ENCODE measurements around the gene DDI2. TPM values are rescaled to one million over a fixed set of nuclear protein-coding genes. Genes with fewer than 3 reads are reported as not detected.
"Not testable (repeated sequence)": the region's sequence is repeated elsewhere in the genome, so short reads cannot be mapped to it uniquely, and the experiment has no call there.

The DDI2 gene
- polyA plus RNA-seq, 4 donors: 13.4 to 26.2 (median 20.6) TPM

DNA sequence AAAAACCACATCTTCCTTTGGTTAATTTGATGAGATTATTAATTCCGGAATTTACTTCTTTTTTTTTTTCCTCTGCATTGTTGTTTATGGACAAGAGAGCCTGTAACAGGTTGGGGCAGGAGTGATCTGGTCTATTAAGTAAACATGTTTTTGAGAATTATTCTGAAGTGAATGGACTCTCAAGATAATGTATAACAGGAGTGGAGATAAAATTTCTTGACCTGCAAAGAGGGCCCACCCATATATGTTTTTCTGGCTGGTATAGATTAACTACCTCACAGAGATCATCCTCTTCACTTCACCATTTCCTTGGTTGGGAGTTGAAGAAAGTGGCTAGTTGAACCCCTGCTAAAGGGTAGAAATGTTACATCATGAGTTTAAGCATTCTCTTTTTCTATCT, 10.7 kb downstream of the DDI2 start:
- DNase-seq (ENCODE audit: low read depth in 4 of 4, low spot score in 2 of 4): no peak

DNA sequence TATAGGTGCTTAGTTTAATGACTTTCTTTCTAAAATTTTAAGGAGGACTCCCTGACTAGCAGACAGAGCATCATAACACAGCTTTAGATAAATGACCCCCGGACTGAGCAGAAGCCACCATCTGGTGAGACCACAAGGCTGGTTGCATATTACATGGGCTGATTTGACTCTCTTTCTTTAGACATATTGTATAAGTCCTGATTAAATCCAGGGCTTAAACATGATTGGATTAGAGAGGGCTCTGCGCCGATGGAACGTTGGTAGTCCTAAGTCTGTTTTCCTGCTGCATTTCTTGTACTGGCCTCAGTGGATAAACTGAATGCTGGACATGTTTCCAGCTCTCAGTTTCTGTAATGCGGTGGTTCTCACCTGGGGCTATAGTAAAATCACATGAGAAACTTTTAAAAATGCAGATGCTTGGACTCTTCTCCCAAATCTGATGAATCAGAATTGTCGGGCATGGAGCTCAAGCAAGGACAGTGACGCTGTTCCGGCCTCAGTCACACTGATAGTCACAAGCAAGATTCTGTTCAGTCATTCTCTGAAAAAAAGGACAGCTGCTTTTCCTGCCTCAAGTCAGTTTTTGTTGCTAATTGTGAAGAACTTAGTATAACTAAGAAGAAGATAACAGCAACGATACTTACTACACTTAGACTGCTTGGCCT, 16.6 kb downstream of the DDI2 start:
- no peak for DNase-seq (ENCODE audit: low read depth in 4 of 4, low spot score in 2 of 4)

DNA sequence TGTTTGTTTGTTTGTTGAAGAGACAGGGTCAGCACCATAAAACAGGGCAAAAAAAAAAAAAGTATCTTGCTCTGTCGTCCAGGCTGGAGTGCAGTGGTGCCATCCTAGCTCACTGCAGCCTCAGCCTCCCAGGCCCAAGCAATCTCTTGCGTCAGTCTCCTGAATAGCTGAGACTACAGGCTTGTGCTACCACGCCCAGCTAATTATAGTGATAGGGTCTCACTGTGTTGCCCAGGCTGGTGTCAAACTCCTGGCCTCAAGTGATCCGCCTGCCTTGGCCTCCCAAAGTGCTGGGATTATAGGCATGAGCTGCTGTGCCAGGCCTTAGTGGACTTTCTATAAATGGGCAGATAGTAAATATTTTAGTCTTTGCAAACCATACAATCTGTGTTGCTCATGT, 19.2 kb downstream of the DDI2 start:
- DNase-seq (ENCODE audit: low read depth in 4 of 4, low spot score in 2 of 4): no peak

DNA sequence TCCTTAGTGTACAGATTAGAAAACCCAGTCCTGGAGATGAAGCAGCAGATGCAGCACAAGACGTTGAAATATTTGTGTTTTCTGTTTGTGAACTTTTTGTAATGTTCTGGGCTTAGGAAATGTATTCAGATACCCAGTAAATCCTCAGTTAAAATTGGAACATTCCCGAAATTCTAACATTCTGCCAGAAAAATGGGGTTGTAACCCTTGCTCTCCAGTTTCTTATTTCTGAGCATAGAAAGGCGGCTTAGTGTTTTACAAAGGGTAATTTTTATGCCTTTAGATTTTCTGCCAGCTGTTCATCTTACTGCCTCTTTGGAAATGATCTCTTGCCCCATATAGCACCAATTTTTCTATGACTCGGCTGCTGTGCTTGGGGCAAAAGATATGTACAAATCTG, 20.6 kb downstream of the DDI2 start:
- DNase-seq (ENCODE audit: low read depth in 4 of 4, low spot score in 2 of 4): no peak

DNA sequence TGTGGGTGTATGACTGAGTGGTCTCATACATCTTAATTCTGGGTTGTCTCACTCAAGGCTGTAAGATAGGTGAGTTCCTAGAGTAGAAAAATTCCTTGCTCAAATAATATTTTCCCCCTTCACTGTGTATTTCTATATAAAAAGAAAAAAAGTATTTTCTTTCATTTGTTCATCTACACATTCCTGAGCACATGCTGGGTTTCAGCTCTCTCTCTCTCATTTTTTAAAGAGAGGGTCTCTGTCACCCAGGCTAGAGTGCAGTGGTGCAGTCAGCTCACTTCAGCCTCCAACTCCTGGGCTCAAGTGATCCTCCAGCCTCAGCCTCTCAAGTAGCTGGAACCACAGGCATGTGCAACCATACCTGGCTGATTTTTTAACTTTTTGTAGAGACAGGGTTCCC, 22.0 kb downstream of the DDI2 start:
- DNase-seq (ENCODE audit: low read depth in 4 of 4, low spot score in 2 of 4): no peak

DNA sequence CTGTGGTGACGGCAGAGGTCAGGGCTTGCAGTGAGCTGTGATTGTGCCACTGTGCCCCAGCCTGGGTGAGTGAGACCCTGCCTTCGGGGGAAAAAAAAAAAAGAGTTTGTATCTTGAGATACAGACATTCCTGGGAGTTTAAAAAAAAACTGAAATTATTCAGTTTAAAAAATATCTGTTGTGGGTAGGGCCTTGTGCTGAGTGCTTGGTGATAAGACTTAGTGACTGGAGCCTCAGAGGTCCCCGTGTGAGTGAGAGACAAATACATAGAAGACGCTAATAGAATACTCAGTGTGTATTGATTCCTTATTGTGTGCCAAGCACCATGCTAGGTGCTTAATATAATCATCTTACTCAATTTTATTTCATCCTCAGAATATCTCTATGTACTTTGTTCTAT, 22.7 kb downstream of the DDI2 start:
- no peak for DNase-seq (ENCODE audit: low read depth in 4 of 4, low spot score in 2 of 4)

DNA sequence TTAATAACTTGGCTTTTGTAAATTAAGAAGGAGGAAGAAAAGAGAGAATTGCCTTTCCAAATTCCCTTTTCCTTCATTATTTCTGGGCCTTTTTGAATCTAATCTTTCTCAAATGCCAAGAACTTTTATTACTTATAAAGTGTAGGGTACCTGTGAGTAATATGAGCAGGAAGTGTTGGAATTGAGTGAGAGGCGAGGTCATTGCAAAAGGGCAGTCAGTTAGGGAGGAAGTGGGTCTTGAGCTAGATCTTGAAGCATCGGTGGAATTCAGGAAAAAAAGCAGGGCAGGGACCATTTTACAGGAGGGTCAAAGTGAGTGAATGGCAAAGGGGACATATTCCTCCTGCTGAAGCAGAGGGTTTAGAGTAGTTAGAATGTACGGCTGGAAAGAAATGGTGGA, 23.4 kb downstream of the DDI2 start:
- DNase-seq (ENCODE audit: low read depth in 4 of 4, low spot score in 2 of 4): no peak

DNA sequence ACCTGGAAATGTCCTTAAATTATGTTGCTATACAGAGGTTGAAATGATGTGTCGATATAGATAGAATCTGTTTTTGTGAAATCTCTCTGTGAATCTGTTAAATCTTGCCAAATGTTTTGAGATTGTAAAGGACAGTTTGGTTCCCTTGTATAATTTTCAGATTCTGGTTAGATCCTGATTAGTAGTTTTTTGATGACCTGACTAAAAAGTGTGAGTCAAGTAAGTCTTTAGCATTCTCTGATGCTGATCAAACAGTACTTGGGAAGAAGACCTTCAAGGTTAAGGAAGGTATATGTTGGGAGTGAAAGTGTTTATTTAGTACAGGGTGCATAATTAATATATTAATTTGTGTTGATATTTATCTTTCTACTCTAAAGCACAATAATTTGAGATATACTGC, 32.7 kb downstream of the DDI2 start:
- DNase-seq (ENCODE audit: low read depth in 4 of 4, low spot score in 2 of 4): no peak

DNA sequence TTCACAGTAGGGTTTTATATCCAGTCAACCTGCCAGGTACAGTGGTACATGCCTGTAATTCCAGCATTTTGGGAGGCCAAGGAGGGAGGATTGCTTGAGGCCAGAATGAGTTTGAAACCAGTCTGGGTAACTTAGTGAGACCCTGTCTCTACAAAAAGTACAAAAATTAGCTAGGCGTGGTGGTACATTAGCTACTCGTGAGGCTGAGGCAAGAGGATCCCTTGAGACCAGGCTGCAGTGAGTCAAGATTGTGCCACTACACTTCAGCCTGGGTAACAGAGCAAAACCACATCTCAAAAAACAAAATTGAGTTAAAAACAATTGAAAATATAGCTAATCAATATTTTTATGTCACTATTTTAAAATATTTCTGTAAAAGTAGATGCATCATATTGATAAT, 33.2 kb downstream of the DDI2 start:
- DNase-seq (ENCODE audit: low read depth in 4 of 4, low spot score in 2 of 4): no peak

DNA sequence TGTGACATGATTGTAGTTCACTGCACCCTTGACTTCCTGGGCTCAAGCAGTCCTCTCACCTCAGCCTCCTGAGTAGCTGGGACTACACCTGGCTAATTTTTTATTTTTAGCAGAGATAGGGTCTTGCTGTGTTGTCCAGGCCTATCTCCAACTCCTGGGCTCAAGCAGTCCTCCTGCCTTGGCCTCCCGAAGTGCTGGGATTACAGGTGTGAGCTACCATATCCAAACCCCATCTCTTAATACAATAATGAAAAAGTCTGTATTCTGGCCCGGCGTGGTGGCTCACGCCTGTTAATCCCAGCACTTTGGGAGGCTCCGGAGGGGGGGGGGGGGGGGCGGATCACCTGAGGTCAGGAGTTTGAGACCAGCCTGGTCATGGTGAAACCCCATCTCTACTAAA, 34.9 kb downstream of the DDI2 start:
- DNase-seq (ENCODE audit: low read depth in 4 of 4, low spot score in 2 of 4): not testable (repeated sequence)

DNA sequence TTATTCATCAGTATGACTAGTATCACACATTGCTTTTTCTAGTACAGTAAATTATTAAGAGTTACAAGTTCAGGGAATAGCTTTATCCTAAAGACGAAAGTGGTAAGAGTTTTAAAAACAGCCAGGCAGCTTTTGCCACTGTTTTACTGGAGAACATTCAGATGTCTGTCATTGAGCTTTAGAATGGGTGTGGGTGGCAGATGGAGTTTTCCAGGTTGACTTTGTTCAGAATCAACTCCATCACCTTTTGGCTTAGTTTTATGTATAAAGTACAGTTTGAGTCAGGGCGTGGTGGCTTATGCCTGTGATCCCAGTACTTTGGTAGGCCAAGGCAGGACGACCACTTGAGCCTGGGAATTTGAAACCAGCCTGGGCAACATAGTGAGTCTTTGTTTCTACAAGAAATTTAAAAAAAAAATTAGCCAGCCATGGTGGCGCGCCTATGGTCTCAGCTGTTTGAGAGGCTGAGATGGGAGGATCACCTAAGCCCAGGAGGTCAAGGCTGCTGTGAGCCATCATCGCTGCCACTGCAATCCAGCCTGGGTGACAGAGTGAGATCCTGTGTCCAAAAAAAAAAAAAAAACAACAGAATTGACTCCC, 36.9 kb downstream of the DDI2 start:
- no peak for DNase-seq (ENCODE audit: low read depth in 4 of 4, low spot score in 2 of 4)

DNA sequence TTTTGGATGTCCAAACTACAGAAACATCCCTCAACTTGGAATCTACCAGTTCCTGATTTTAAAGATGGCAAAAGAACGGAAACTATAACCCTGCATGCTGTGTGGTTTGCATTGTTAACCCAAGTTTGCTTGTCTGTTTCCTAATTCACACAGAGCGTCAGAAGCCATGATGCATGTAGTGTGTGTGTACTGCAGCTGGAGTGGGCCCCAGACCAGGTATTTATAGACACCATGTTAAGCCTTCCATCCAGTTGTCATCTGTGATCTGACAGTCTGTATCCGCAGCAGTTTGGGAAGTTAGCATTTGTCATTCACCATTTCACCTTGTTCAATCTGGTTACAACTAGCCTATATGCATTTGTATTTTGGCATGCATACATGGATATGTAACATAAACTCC, 39.2 kb downstream of the DDI2 start:
- no peak for DNase-seq (ENCODE audit: low read depth in 4 of 4, low spot score in 2 of 4)

DNA sequence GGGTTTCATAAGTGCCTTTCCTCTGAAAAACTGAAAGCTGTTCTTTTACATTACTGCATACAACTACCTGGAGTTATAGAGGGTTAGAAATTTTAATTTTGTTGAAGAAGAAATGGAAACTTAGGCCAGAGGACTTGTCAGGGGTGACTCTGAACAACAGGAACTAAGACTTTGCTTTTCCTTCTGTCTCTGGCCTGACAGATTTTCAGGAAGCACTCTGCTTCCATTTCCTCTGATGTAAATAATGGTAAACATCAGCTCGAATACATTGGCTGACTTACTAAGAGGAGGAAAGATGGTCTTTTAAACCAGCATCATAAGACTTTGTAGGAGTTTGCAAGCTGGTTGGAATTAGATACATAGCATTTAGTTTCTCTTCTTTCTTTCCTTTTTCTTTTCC, 39.8 kb downstream of the DDI2 start:
- DNase-seq (ENCODE audit: low read depth in 4 of 4, low spot score in 2 of 4): no peak

DNA sequence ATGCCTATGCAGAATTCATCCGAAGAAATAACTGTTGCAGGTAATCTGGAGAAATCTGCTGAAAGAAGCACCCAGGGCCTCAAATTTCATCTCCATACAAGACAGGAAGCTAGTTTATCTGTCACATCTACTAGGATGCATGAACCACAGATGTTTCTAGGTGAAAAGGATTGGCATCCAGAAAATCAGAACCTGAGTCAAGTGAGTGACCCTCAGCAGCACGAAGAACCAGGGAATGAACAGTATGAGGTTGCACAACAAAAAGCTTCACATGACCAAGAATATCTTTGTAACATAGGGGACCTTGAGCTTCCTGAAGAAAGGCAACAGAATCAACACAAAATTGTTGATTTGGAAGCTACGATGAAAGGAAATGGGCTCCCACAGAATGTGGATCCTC, 42.9 kb downstream of the DDI2 start:
- no peak for DNase-seq (ENCODE audit: low read depth in 4 of 4, low spot score in 2 of 4)

DNA sequence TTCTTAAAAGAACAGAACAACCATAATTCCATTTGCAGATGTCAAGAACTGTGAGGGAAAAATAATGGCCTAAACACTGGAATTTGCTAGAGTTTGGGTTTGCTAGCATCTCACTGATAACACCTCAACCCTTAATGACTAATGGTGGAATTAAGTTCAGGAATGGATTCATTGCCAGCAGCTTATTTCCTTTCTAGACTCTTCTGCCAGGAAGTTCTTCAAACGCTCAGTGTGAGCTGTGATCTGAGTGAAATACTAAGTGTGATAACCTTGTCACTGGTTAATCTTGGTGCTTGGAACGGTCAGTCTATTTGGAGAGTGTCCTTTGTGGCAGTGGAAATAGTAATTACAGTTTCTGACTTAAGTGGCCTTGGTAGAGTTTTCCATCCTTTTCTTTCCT, 45.2 kb downstream of the DDI2 start:
- DNase-seq (ENCODE audit: low read depth in 4 of 4, low spot score in 2 of 4): no peak

DNA sequence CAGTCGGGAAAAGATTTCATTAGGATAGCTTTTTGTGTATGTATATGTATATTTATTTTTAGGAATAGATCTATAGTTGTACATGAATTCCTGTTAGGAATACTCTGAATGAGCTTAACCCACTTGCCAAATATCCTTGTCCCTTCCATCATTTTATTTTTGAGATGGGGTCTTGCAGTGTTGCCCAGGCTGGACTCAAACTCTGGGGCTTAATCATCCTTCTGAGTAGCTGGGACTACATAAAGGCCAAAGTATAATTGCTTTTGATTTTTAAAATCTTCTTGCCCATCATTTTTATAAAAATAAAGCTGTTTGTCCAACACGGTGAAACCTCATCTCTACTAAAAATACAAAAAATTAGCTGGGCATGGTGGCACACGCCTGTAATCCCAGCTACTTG, 46.7 kb downstream of the DDI2 start:
- no peak for DNase-seq (ENCODE audit: low read depth in 4 of 4, low spot score in 2 of 4)

DNA sequence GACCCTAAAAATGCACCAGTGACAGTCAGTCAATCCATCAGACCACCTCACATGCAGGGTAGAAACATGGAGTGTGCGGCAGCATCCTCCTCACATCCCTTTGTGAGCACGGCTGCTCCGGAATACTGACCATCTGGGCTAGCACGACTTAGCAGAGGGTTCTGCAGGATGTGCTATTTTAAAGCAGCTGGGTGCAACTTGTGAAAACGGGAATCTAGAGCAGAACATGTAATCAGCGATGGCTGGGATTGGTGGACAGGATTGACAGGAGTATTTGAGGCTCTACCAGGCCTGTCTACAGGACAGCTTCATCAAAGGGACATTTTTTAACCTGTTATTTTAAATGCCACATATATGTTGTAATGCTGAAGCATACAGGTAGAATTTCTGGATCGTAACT, 50.1 kb downstream of the DDI2 start:
- no peak for DNase-seq (ENCODE audit: low read depth in 4 of 4, low spot score in 2 of 4)

DNA sequence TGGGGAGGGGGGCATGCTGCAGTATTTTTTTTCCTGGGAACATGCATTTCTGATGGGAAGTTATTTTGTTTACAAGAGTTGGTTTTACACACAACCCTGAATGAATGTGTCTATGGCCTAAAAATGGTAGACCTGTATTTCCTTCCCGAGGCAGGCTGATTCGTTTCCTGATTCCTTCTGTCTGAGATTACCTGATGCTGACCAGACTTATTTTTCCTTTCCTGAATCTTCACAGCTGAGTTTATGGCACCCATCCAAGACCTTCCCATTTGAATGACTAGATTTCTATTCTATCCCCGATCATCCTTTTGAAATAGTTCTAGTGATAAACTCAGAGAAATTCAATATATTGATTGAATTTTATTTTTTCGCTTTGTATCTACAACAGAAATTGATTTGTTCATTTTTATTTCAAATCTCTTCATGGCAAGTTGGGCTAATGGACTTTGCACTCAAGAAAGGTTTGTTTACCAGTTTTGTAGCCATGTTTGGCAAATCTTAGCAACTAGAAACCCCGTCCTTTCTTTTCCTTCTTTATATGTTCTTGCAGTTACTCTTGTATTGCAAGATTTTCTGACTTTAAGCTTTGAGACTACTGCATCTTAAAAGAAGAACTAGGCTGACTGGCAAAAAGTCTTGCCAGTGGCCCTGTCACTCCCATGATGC, 51.0 kb downstream of the DDI2 start:
- no peak for DNase-seq (ENCODE audit: low read depth in 4 of 4, low spot score in 2 of 4)

DNA sequence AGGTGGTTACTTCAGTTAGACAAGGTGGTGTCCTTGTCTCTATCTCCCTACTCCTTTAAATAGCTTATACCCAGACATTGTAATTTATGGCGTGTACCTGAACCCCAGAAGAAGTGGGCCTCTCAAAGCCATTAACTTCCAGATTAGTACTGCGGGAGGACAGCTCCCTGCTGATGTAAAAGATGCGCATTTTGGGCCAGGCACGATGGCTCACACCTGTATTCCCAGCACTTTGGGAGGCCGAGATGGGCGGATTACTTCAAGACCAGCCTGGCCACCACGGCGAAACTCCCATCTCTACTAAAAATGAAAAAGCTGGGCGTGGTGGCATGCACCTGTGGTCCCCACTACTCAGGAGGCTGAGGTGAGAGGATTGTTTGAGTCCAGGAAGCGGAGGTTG, 51.8 kb downstream of the DDI2 start:
- DNase-seq (ENCODE audit: low read depth in 4 of 4, low spot score in 2 of 4): no peak

DNA sequence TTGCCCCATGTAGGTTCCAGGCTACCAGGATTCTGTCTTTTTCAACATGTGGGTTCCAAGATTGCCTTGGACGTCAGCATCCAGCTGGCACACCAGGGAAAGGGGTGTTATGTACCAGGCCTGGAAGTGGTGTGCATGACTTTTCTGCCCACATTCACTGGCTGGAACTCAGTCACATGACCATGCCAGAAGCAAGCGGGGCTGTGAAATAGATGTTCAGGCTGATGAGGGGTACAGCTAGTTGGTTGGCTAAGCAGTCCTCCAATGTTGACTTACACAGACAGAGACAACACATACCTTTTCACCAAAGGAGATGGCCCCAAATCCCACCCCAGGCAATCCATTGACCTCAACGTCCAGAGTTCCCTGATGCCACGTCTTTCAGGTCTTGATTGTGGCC, 52.6 kb downstream of the DDI2 start:
- DNase-seq (ENCODE audit: low read depth in 4 of 4, low spot score in 2 of 4): no peak

DNA sequence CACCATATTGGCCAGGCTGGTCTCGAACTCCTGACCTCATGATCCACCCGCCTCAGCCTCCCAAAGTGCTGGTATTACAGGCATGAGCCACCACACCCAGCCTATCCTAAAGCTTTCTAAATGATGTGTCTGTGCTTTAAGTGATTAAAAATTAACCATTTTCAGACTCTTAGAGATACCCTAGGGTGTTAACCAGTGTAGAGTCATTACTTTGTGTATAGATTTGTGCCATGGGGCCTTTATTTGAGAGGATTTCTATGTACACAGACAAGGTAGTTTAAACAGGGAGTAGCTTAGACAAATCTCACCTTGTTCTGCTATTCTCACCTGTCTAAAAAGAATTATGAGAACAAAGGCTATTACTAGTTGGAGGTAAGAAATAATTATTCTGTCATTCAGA, 54.2 kb downstream of the DDI2 start:
- no peak for DNase-seq (ENCODE audit: low read depth in 4 of 4, low spot score in 2 of 4)

DNA sequence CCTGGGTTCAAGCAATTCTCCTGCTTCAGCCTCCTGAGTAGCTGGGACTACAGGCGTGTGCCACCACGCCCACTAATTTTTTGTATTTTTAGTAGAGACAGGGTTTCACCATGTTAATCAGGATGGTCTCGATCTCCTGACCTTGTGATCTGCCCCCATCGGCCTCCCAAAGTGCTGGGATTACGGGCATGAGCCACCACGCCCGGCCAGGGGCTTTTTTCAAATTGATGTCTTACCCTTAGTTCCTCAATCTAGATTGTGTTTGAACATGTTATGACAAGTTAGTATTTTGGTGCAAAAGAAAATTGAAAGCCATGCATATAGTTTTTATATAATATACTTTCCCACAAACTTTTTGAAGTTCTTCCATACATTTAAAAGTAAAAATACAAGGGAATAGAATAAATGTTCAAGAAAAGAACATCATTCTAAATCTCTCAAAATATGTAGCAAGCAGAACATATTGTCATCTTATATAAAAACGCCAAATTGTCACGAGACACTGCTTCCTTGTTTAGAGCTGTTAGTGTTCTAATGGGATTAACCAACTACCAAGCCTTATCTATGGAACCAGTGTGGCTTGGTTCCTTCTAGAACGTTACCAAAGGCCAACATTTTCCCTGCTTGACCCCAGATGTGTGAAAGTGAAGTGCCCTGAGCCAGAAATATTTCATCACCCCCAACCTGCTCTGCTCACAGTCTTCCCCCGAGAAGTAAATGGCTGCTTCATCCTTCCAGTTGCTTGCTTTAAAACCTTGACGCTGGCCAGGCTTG, 57.3 kb downstream of the DDI2 start:
- DNase-seq (ENCODE audit: low read depth in 4 of 4, low spot score in 2 of 4): no peak
